GM18858 (cell line): ENCODE results near the gene ZNF487.

Source experiments
- ATAC-seq: cut with Tn5 transposase; IDR thresholded peaks from one replicate; pipeline ENCODE4 v1.9.1; 2021; ENCODE audit not compliant: unreplicated experiment

The ZNF487 gene

DNA sequence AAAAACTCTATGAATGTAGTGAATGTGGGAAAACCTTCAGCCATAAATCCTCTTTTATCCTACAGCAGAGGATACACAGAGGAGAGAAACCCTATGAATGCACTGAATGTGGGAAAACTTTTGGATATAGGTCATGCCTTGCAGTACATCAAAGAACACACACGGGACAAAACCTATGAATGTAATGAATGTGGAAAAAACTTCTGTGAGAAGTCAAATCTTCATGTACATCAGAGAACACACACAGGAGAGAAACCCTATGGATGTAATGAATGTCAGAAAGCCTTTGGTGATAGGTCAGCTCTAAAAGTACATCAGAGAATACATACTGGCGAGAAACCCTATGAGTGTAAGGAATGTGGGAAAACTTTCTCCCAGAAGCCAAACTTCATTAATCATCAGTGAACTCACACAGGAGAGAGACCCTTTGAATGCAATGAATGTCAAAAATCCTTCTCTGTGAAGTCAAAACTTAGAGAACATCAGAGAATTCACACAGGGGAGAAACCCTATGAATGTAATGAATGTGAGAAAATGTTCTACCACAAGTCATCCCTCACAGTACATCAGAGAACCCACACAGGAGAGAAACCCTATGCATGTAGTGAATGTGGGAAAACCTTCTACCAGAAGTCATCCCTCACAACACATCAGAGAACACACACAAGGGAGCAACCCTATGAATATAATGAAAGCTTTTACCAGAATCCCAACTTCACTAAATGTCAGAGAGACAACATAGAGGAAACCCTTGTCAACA is 45.6 kb downstream of the ZNF487 start:
- ATAC-seq, result no peak

DNA sequence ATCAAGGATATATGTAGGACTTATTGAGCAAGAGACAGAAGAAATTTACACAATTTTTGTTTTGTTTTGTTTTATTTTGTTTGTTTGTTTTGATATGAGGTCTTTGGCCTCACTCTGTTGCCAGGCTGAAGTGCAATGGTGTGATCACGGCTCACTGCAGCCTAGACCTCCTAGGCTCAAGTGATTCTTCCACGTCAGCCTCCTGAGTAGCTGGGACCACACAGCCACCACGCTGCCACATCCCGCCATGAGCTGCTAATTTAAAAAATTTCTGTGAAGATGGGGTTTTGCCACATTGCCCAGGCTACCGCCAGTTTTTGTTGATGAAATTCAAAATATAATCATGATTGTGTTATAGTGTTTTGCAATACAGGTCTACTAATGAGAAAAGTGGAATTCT is 54.9 kb downstream of the ZNF487 start:
- no peak for ATAC-seq

DNA sequence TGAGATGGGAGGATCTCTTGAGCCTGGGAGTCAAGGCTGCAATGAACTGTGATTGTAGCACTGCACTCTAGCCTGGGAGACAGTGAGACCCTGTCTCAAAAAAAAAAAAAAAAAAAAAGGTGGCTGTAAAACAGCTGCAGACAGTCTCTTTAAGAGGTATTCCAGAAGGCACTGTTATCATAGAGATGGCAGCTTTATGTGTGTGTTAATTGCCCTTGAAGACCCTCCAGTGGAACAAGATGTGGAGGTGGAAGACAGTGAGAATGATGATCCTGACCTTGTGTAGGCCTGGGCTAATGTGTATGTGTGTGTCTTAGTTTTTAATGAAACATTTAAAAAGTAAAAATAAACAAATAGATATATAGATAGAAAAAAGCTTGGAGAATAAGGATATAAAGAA is 66.0 kb downstream of the ZNF487 start:
- ATAC-seq, result no peak

DNA sequence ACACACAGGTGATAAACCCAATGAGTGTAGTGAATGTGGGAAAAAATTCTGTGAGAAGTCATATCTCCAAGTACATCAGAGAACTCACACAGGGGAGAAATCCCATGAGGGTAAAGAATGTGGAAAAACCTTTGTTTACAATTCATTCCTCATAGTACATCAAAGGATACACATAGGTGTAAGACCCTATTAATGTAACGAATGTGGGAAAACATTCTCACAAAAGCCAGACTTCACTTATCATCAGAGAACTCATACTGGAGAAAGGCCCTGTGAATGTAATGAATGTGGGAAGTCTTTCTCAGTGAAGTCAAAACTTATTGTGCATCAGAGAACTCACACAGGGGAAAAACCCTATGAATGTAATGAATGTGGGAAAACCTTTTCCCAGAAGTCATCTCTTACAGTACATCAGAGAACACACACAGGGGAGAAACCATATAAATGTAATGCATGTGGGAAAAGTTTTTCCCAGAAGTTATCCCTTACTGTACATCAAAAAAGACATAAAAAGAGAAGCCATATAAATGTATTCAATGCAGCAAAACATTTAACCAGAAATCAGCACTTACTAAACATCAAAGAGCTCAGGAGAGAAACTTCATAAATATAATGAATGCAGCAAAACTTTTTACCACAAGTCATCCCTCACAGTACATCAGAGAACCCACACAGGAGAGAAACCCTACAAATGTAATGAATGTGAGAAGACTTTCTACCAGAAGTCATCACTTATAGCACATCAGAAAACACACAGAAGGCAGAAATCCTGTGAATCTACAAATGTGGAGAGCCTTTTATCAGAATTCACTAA is 87.7 kb downstream of the ZNF487 start:
- no peak for ATAC-seq
